Ovary (tissue), 3 donors: ENCODE results near the gene CTNND2.

Experiments used
- EP300 ChIP-seq: sonication (generic); formaldehyde crosslinking; IDR thresholded peaks from one replicate; pipeline ENCODE4 v1.6.1; 2017; ENCODE audit warnings: antibody characterized with exemption
- POLR2A ChIP-seq: fragments of 450-650 bp; IDR thresholded peaks from one replicate; pipeline ENCODE4 v1.6.1; 2017; ENCODE audit warnings: antibody characterized with exemption, mild to moderate bottlenecking, moderate library complexity
- TF ChIP-seq, protein P1 (sequence below), 3 donors: fragments of 450-650 bp in 2 of 3; fragments of 200-600 bp in 1 of 3; IDR thresholded peaks; one replicate each; pipeline versions ENCODE4 v1.5.1 to v1.8.0; 2016 to 2022; ENCODE audit warnings: antibody characterized with exemption in 3 of 3, mild to moderate bottlenecking in 1 of 3
- donor health status: DM: no; HTN: no; CAD: no.

- TF ChIP-seq, protein P1, sequence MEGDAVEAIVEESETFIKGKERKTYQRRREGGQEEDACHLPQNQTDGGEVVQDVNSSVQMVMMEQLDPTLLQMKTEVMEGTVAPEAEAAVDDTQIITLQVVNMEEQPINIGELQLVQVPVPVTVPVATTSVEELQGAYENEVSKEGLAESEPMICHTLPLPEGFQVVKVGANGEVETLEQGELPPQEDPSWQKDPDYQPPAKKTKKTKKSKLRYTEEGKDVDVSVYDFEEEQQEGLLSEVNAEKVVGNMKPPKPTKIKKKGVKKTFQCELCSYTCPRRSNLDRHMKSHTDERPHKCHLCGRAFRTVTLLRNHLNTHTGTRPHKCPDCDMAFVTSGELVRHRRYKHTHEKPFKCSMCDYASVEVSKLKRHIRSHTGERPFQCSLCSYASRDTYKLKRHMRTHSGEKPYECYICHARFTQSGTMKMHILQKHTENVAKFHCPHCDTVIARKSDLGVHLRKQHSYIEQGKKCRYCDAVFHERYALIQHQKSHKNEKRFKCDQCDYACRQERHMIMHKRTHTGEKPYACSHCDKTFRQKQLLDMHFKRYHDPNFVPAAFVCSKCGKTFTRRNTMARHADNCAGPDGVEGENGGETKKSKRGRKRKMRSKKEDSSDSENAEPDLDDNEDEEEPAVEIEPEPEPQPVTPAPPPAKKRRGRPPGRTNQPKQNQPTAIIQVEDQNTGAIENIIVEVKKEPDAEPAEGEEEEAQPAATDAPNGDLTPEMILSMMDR (IDR thresholded peaks at IDR 0.05) = no peak
- TF ChIP-seq EP300 (no peak), POLR2A (no peak)
Observed at GRCh38 chr5:11584017-11584416, 320.2 kb downstream of the CTNND2 start.
